A673 (cell line): ENCODE measurements around the gene IQCN. TPM values are rescaled to one million over a fixed set of nuclear protein-coding genes. Genes with fewer than 3 reads are reported as not detected.

Experiments
- Bru-seq: library from RNA; stranded (reverse); fragments of 400-500 nt; gene quantifications from one replicate; lab custom pipeline; 2021; lab: Mats Ljungman, UMichigan
- BruChase-seq, 2 experiments: library from RNA; stranded (reverse); fragments of 400-500 nt; gene quantifications; one replicate each; lab custom pipeline; 2021; lab: Mats Ljungman, UMichigan
- BruUV-seq: library from RNA; stranded (reverse); fragments of 400-500 nt; replicated peaks from 2 replicates; lab custom pipeline; 2021; lab: Mats Ljungman, UMichigan
- CTCF ChIA-PET: fragments of 300-600 bp; sonication (Branson Sonifier 250); formaldehyde crosslinking; loops from one replicate; lab custom pipeline; 2022; ENCODE audit warnings: antibody characterized with exemption; lab: Charles Lee
- POLR2A ChIA-PET: fragments of 300-600 bp; sonication (Branson Sonifier 250); formaldehyde crosslinking; loops from one replicate; lab custom pipeline; 2022; ENCODE audit warnings: antibody characterized with exemption; ENCODE audit not compliant: low non-redundant PET; lab: Charles Lee
- DNase-seq: peaks from one replicate; pipeline ENCODE4 v3.0.0-alpha.2; 2015; ENCODE audit warnings: low spot score
- H3K27ac ChIP-seq: fragments of 200-600 bp; sonication (generic); 2 replicates; pipeline ENCODE4 v1.5.1; 2016; ENCODE audit warnings: mixed run types, low read depth, mild to moderate bottlenecking, mixed read lengths, antibody characterized with exemption, low read length; ENCODE audit not compliant: poor library complexity, severe bottlenecking
- H3K27me3 ChIP-seq: fragments of 200-600 bp; sonication (generic); replicated peaks from 2 replicates; pipeline ENCODE4 v1.6.1; 2017; ENCODE audit warnings: mixed run types, low read depth, mild to moderate bottlenecking, mixed read lengths, antibody characterized with exemption, low read length; ENCODE audit not compliant: insufficient read depth, poor library complexity
- H3K36me3 ChIP-seq: fragments of 200-600 bp; sonication (generic); 2 replicates; pipeline ENCODE4 v1.6.1; 2016; ENCODE audit warnings: mixed run types, mild to moderate bottlenecking, mixed read lengths, antibody characterized with exemption, low read length; ENCODE audit not compliant: insufficient read depth, poor library complexity, severe bottlenecking
- H3K4me1 ChIP-seq: fragments of 200-600 bp; sonication (generic); 2 replicates; pipeline ENCODE4 v1.6.1; 2017; ENCODE audit warnings: mixed run types, mild to moderate bottlenecking, mixed read lengths, antibody characterized with exemption, low read length; ENCODE audit not compliant: insufficient read depth, poor library complexity, severe bottlenecking
- H3K4me3 ChIP-seq: fragments of 200-600 bp; sonication (generic); 2 replicates; pipeline ENCODE4 v1.5.1; 2016; ENCODE audit warnings: low read depth, mixed run types, mild to moderate bottlenecking, mixed read lengths, low read length; ENCODE audit not compliant: poor library complexity, severe bottlenecking
- H3K9me3 ChIP-seq: fragments of 200-600 bp; sonication (generic); 2 replicates; pipeline ENCODE4 v1.6.1; 2016; ENCODE audit warnings: mixed run types, low read depth, mild to moderate bottlenecking, mixed read lengths, antibody characterized with exemption, low read length; ENCODE audit not compliant: poor library complexity, severe bottlenecking
- EZH2 ChIP-seq: fragments of 200-600 bp; sonication (generic); IDR thresholded peaks from 2 replicates; pipeline ENCODE4 v1.6.1; 2017; ENCODE audit warnings: borderline replicate concordance, low read depth, mild to moderate bottlenecking, mixed read lengths, antibody characterized with exemption, low read length; ENCODE audit not compliant: poor library complexity, severe bottlenecking
- intact Hi-C: fragments of 100-400 bp; cut with micrococcal nuclease; formaldehyde crosslinking; loops from one replicate; pipeline ENCODE4 v1.10.0; 2022; ENCODE audit not compliant: unreplicated experiment
- long read RNA-seq: library from polyadenylated mRNA; stranded (forward); transcript quantifications from one replicate; pipeline ENCODE4 v2.0.0, GENCODE V29; 2022
- total RNA-seq: library from RNA; stranded (reverse); gene quantifications from 2 replicates; pipeline ENCODE4 v1.2.3, GENCODE V29; 2021
- TF ChIP-seq, protein P1 (sequence below): fragments of 300-800, 200-600 bp; sonication (generic); conservative IDR thresholded peaks from 2 replicates; pipeline ENCODE4 v1.5.1; 2017; ENCODE audit warnings: low read depth, mild to moderate bottlenecking, antibody characterized with exemption, low read length, moderate library complexity, mixed read lengths

Gene IQCN, protein sequence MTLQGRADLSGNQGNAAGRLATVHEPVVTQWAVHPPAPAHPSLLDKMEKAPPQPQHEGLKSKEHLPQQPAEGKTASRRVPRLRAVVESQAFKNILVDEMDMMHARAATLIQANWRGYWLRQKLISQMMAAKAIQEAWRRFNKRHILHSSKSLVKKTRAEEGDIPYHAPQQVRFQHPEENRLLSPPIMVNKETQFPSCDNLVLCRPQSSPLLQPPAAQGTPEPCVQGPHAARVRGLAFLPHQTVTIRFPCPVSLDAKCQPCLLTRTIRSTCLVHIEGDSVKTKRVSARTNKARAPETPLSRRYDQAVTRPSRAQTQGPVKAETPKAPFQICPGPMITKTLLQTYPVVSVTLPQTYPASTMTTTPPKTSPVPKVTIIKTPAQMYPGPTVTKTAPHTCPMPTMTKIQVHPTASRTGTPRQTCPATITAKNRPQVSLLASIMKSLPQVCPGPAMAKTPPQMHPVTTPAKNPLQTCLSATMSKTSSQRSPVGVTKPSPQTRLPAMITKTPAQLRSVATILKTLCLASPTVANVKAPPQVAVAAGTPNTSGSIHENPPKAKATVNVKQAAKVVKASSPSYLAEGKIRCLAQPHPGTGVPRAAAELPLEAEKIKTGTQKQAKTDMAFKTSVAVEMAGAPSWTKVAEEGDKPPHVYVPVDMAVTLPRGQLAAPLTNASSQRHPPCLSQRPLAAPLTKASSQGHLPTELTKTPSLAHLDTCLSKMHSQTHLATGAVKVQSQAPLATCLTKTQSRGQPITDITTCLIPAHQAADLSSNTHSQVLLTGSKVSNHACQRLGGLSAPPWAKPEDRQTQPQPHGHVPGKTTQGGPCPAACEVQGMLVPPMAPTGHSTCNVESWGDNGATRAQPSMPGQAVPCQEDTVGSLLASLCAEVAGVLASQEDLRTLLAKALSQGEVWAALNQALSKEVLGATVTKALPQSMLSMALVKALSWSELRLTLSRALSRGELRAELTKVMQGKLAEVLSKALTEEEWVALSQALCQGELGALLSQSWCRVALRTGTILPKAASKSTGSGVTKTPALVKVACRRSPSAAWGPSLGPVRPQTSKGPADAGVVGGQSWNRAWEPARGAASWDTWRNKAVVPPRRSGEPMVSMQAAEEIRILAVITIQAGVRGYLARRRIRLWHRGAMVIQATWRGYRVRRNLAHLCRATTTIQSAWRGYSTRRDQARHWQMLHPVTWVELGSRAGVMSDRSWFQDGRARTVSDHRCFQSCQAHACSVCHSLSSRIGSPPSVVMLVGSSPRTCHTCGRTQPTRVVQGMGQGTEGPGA (N-terminal part only)
- total RNA-seq (10.2 and 12.0 TPM in 2 replicates), Bru-seq, nascent RNA (percentile 68 among the genes with signal in this experiment), BruChase-seq, experiment 1, labeled RNA remaining after a 2-hour chase (percentile 72 among the genes with signal in this experiment), BruChase-seq, experiment 2, labeled RNA remaining after a 6-hour chase (percentile 84 among the genes with signal in this experiment)
- long read RNA-seq, full-length matches to known transcripts: 1 of 1 reads
- long read RNA-seq, partial matches to known transcripts: 0 of 1 reads
- long read RNA-seq, other reads (novel, unspliced or antisense): 0 of 1 reads

DNA sequence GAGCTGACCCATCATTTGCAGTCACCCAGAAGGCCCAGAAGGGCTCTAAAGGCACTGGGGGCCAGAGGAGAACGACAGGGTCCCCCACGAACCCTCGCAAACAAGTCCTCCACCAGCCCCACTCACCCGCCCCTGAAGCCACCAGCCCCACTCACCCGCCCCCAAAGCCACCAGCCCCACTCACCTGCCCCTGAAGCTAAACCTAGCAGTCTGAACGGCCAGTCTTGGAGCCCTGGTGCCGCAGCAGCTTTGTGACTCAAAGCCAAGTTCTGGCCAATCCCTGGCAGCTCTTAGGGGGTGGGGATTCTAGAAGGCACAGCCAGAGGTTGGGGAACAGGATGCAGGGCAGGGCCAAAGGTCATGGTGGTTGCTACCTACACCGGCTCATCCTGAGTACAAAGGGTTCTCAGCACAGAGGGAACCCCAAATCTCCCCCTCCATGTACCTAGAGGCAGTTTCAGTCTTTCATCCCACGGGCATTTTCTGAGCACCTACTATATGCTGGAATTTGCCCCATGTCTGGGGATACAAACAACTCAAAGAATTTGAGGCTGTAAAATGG is at the start of gene IQCN:
Gene IQCN, minus strand, starts transcription at position 234 of the 562 bp plus-strand sequence. CDS start 4,974 bp downstream, outside the sequence.
- intact Hi-C loops: no loop called here
- no peak within 1 kb of the TSS for H3K4me3 ChIP-seq
- H3K27me3 ChIP-seq: no peaks in the 10 kb centered on the region
- no TSS peak for BruUV-seq
- no peaks in the 10 kb centered on the region for H3K9me3 ChIP-seq
- peaks cover 13% of the 10 kb centered on the region for H3K4me1 ChIP-seq
- H3K27ac ChIP-seq: no peak within 1 kb of the TSS
- POLR2A ChIA-PET: no interaction called here
- TF ChIP-seq EZH2: no peak
- TF ChIP-seq, protein P1, sequence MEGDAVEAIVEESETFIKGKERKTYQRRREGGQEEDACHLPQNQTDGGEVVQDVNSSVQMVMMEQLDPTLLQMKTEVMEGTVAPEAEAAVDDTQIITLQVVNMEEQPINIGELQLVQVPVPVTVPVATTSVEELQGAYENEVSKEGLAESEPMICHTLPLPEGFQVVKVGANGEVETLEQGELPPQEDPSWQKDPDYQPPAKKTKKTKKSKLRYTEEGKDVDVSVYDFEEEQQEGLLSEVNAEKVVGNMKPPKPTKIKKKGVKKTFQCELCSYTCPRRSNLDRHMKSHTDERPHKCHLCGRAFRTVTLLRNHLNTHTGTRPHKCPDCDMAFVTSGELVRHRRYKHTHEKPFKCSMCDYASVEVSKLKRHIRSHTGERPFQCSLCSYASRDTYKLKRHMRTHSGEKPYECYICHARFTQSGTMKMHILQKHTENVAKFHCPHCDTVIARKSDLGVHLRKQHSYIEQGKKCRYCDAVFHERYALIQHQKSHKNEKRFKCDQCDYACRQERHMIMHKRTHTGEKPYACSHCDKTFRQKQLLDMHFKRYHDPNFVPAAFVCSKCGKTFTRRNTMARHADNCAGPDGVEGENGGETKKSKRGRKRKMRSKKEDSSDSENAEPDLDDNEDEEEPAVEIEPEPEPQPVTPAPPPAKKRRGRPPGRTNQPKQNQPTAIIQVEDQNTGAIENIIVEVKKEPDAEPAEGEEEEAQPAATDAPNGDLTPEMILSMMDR: no peak
- DNase-seq: no peak
- CTCF ChIA-PET: no interaction called here
- peaks cover 35% of the 10 kb centered on the region for H3K36me3 ChIP-seq

DNA sequence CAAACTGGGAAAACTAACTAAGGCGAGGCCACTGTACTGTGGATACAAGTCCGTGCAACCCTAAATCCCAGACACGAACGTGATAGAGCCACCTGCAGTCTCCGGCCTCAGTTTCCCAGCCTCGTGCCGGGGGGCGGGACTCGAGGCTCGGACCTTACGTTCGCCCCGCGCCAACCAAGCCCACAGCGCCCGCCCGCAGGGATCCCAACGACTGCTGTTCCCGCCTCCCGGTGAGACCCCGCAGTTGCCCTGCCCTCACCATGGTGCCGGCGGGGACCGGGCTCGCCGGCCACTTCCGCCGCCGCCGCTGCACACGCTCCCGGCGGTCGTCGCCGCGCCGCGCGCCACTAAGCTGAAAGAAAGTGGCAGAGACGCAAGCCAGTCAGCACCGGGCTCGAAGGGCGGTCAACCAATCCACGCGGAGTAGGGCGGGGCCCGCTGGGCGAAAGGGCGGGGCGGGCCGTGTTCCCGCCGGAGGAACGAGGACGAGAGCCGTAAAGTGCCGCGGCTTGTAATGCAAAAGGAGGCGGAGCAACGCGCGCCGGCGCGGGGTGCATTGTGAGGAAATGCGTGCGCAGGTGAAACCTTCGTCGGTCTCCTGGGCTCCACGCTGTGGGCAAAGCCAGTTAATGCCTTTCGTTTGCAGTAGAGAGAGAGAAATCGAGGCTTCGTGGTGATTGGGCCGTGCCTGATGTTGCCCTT is 48.7 kb upstream of the IQCN start, which contains the start of gene LSM4:
Gene LSM4, minus strand, starts transcription at position 318 of the 702 bp plus-strand sequence. Its CDS starts 56 bp downstream, at position 262.
- ChIA-PET CTCF (interaction anchor here (0.9 to 2.5 kb wide), 2 partner anchors 44 to 210 kb away, joined by 3 to 74 read pairs; no protein-coding TSS in a partner anchor), POLR2A (interaction anchor here (0.7 to 2.5 kb wide), 3 partner anchors 18 to 42 kb away, joined by 4 to 27 read pairs (median 4); partner anchors contain the start of gene JUND)
- Histone ChIP-seq H3K27me3 (no peaks in the 10 kb centered on the region), H3K9me3 (no peaks in the 10 kb centered on the region), H3K4me1 (peaks cover 11% of the 10 kb centered on the region), H3K4me3 (peak within 1 kb of the TSS; percentile 70), H3K27ac (peak within 1 kb of the TSS; percentile 92), H3K36me3 (no peaks in the 10 kb centered on the region)
- TF ChIP-seq EZH2: no peak
- TF ChIP-seq, protein P1: no peak
- BruUV-seq: no TSS peak
- DNase-seq: peak; percentile 99
- intact Hi-C loops: loop anchor here (1.0 to 5.0 kb wide), 4 partner anchors 30 to 171 kb away; partner anchors contain the start of genes PIK3R2 and RAB3A
